Uterus (tissue), 4 donors: ENCODE results near the gene CAMK2B. TPM values are rescaled to one million over a fixed set of nuclear protein-coding genes. Genes with fewer than 3 reads are reported as not detected.

Experiments
- DNase-seq, 2 donors: peaks; one replicate each; pipeline ENCODE4 v3.0.0-alpha.2; 2019 to 2020
- H3K27ac ChIP-seq, 2 donors: fragments of 200-600 bp; sonication (generic); 1 replicate in 1 of 2; 2 replicates in 1 of 2; pipeline ENCODE4 v1.5.1; 2016 to 2018
- H3K27me3 ChIP-seq, 2 donors: fragments of 200-600 bp; sonication (generic); one replicate each; pipeline ENCODE4 v1.5.1; 2018 to 2019; ENCODE audit warnings: control low read depth in 1 of 2
- H3K36me3 ChIP-seq, 2 donors: fragments of 200-600 bp; sonication (generic); one replicate each; pipeline ENCODE4 v1.5.1; 2019; ENCODE audit warnings: control low read depth in 1 of 2
- H3K4me1 ChIP-seq, 2 donors: fragments of 200-600 bp; sonication (generic); one replicate each; pipeline ENCODE4 v1.5.1; 2018 to 2019; ENCODE audit warnings: control low read depth in 1 of 2
- H3K4me3 ChIP-seq, 2 donors: fragments of 200-600 bp; sonication (generic); 1 replicate in 1 of 2; 2 replicates in 1 of 2; pipeline ENCODE4 v1.5.1; 2018 to 2019; ENCODE audit warnings: mild to moderate bottlenecking in 1 of 2
- H3K9me3 ChIP-seq, 2 donors: fragments of 200-600 bp; sonication (generic); one replicate each; pipeline ENCODE4 v1.5.1; 2019; ENCODE audit warnings: control low read depth in 1 of 2
- POLR2A ChIP-seq, 2 donors: fragments of 450-650 bp; IDR thresholded peaks; one replicate each; pipeline ENCODE4 v1.6.1; 2016; ENCODE audit warnings: antibody characterized with exemption in 2 of 2, mild to moderate bottlenecking in 1 of 2, moderate library complexity in 1 of 2
- intact Hi-C: fragments of 100-400 bp; cut with DNase I; formaldehyde crosslinking; loops from one replicate; pipeline ENCODE4 v1.15.1; 2023; ENCODE audit warnings: low total_unique reads
- total RNA-seq, 4 donors: library from RNA; depleted of rRNA in 3 of 4; stranded (reverse); fragments of >200 nt in 3 of 4; gene quantifications; one replicate each; pipeline versions ENCODE4 v1.1.0 to v1.2.4, GENCODE V29; 2014 to 2023
- TF ChIP-seq, protein P1 (sequence below), 4 experiments: fragments of 200-600 bp in 2 of 4; fragments of 450-650 bp in 2 of 4; sonication (generic) in 2 of 4; IDR thresholded peaks; one replicate each; pipeline ENCODE4 v1.5.1; 2016 to 2019; ENCODE audit warnings: antibody characterized with exemption in 4 of 4, mild to moderate bottlenecking in 2 of 4, moderate library complexity in 1 of 4
- donor health status: DM: yes; HTN: yes; CAD: no.

Gene CAMK2B
- total RNA-seq, 4 donors from 2014 or later: 0.40 to 1.1 TPM; not detected in 2

DNA sequence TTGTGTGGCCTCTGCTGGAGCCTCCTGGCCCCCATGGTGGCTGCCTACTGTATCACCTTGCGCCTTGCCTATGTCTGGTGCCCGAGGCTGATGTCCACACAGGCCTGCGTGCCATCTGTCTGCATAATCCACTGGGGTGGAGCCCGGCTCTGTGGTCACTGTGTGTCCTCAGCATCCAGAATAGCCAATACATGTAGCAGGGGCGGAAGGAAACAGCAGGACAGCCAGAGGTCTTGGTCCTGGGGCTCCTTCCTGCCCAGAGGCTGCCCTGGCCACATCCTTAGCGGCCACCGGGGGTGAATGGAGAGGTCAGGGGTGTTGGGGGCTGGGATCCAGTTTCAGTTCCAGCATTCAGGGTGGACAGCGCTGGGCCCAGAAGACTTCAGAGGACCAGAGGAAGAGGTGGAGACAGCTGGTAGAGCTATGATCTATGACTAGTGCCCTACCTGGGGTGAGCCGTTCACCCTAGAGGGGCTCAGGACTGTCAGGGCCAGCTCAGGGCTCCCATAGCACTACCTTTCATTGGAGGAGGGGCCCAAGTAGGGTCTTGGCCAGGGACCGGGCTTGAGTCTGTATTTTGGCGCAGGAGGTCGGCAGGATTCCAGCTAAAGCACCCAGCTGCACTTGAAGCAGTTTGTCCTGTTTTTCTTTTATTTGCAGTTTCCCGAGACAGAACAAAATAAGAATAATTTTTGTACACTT lies 108.7 kb downstream of the CAMK2B start:
- DNase-seq: no peak
- H3K36me3 ChIP-seq: no peaks in the 10 kb centered on the region
- H3K27ac ChIP-seq: no peak overlapping the region
- H3K4me3 ChIP-seq: no peak overlapping the region
- no peaks in the 10 kb centered on the region for H3K9me3 ChIP-seq
- intact Hi-C loops: no loop called here
- TF ChIP-seq, protein P1, sequence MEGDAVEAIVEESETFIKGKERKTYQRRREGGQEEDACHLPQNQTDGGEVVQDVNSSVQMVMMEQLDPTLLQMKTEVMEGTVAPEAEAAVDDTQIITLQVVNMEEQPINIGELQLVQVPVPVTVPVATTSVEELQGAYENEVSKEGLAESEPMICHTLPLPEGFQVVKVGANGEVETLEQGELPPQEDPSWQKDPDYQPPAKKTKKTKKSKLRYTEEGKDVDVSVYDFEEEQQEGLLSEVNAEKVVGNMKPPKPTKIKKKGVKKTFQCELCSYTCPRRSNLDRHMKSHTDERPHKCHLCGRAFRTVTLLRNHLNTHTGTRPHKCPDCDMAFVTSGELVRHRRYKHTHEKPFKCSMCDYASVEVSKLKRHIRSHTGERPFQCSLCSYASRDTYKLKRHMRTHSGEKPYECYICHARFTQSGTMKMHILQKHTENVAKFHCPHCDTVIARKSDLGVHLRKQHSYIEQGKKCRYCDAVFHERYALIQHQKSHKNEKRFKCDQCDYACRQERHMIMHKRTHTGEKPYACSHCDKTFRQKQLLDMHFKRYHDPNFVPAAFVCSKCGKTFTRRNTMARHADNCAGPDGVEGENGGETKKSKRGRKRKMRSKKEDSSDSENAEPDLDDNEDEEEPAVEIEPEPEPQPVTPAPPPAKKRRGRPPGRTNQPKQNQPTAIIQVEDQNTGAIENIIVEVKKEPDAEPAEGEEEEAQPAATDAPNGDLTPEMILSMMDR (IDR thresholded peaks at IDR 0.05): no peak
- no peak for TF ChIP-seq POLR2A (IDR thresholded peaks at IDR 0.05)
- no peaks in the 10 kb centered on the region for H3K4me1 ChIP-seq
- H3K27me3 ChIP-seq: no peaks in the 10 kb centered on the region

DNA sequence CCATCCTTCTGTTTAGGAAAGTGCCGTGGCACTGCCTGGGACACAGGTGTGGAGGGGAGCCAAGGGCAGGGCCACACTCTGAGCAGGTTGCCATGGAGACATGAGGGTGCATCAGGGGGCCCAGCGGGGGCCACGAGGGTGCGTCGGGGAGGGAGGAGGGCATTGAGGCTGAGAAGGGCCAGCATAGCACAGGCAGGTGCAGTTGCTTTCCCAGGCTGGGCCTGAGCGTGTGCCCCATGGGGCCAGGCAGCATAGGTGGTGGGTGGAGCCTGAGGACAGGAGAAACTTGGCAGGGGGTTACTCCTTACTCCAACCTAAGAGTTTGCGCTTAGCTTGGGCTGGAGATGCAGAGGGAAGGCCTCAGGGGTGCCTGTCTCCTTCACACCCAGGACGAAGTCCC lies 109.4 kb downstream of the CAMK2B start:
- Histone ChIP-seq H3K27ac (no peak overlapping the region), H3K27me3 (no peaks in the 10 kb centered on the region), H3K4me1 (no peaks in the 10 kb centered on the region), H3K4me3 (no peak overlapping the region), H3K36me3 (no peaks in the 10 kb centered on the region), H3K9me3 (no peaks in the 10 kb centered on the region)
- intact Hi-C loops: no loop called here
- TF ChIP-seq POLR2A (IDR thresholded peaks at IDR 0.05): no peak
- TF ChIP-seq, protein P1 (IDR thresholded peaks at IDR 0.05): no peak
- DNase-seq: no peak

DNA sequence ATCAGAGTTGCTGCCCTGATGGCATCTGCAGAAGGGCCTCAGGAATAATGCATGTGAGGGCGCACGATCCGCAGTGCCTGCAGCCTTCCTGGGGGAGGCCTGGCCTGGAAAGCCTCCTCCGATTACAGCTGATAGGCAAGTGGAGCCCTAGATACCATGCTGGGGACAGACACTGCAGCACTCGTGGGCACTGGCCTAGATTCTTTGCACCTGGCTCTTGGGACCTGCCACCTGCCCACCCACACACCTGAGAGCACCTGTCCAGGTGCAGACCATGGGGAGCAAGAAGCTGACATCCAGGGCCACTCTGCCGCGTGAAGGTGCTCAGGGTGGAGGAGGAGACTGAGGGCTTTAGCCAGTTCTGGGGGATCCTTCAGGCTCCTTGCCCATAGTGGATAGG lies 109.9 kb downstream of the CAMK2B start:
- H3K9me3 ChIP-seq: no peaks in the 10 kb centered on the region
- TF ChIP-seq, protein P1 (IDR thresholded peaks at IDR 0.05): no peak
- no peak for TF ChIP-seq POLR2A (IDR thresholded peaks at IDR 0.05)
- H3K27ac ChIP-seq: no peak overlapping the region
- no peaks in the 10 kb centered on the region for H3K4me1 ChIP-seq
- H3K36me3 ChIP-seq: no peaks in the 10 kb centered on the region
- DNase-seq: no peak
- no peaks in the 10 kb centered on the region for H3K27me3 ChIP-seq
- H3K4me3 ChIP-seq: no peak overlapping the region
- intact Hi-C loops: no loop called here

DNA sequence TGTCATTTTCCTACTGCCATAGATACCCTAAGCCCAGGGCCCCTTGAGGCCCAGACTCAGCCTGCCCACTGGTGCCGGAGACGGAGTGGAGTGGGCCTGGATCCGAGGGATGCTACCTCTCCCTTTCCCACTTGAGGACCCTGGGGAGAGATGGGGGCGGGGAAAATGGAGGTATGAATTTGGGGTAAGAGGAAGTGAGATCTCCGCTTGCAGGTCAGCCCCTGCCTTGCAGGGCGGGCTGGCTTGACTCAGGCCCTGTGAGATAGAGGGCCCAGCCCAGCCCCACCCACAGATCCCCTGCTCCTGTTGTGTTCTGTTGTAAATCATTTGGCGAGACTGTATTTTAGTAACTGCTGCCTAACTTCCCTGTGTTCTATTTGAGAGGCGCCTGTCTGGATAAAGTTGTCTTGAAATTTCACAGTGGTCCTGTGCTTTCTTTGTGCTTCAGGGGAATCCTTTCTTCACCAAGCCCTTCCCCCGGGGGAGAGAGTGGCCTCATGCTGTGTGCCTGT lies 111.5 kb downstream of the CAMK2B start:
- intact Hi-C loops: no loop called here
- Histone ChIP-seq H3K9me3 (no peaks in the 10 kb centered on the region), H3K27ac (no peak overlapping the region), H3K27me3 (no peaks in the 10 kb centered on the region), H3K4me1 (no peaks in the 10 kb centered on the region), H3K36me3 (no peaks in the 10 kb centered on the region), H3K4me3 (no peak overlapping the region)
- TF ChIP-seq, protein P1 (IDR thresholded peaks at IDR 0.05): no peak
- DNase-seq: no peak

DNA sequence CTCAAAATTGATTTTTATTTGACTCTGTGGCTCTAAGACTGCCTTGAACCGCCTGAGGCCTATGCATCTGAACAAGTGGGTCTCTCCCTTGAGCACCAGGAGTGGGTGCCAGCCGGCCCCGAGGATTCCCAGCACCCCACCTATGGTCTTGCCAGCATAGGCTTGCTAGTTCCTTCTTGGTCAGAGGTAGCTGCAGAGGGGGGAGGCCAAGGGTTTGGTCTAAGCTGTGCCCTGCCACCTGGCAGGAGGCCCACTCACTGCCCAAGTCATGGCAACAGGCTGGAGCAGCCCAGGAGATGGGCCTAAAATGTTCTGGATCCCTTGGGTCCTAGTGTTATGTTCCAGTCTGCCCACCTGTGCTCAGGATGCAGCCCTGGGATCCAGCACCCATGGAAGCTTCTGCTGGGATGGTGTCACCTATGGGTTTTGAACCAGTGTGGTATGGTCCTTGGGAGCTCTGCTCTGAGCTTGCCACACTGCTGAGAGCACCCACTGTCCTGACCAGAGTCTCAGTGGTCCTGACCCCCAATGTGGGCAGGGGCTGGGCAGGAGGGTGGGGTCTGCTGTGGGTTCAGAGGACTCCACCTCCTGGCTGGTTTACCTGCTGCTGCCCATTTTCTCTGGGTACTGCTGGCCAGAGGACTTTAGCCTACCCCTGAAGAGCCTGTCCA lies 112.1 kb downstream of the CAMK2B start:
- no peak overlapping the region for H3K4me3 ChIP-seq
- H3K9me3 ChIP-seq: no peaks in the 10 kb centered on the region
- TF ChIP-seq POLR2A (IDR thresholded peaks at IDR 0.05): no peak
- TF ChIP-seq, protein P1 (IDR thresholded peaks at IDR 0.05): no peak
- no peak for DNase-seq
- no peaks in the 10 kb centered on the region for H3K4me1 ChIP-seq
- intact Hi-C loops: no loop called here
- no peaks in the 10 kb centered on the region for H3K36me3 ChIP-seq
- H3K27ac ChIP-seq: no peak overlapping the region
- no peaks in the 10 kb centered on the region for H3K27me3 ChIP-seq
